Measurements from ENCODE around the gene LMX1A. TPM values are rescaled to one million over a fixed set of nuclear protein-coding genes. Genes with fewer than 3 reads are reported as not detected.
A peak's percentile ranks its signal among the peaks of the same experiment; 100 is the strongest.

LMX1A gene
- total RNA-seq (2021), result not detected in 2 replicates
- Bru-seq, nascent RNA, result percentile 4 among the genes with signal in this experiment
- percentile 1 among the genes with signal in this experiment for BruChase-seq, experiment 1, labeled RNA remaining after a 2-hour chase
- not detected for BruChase-seq, experiment 2, labeled RNA remaining after a 6-hour chase
- long read RNA-seq, result 0 reads

DNA sequence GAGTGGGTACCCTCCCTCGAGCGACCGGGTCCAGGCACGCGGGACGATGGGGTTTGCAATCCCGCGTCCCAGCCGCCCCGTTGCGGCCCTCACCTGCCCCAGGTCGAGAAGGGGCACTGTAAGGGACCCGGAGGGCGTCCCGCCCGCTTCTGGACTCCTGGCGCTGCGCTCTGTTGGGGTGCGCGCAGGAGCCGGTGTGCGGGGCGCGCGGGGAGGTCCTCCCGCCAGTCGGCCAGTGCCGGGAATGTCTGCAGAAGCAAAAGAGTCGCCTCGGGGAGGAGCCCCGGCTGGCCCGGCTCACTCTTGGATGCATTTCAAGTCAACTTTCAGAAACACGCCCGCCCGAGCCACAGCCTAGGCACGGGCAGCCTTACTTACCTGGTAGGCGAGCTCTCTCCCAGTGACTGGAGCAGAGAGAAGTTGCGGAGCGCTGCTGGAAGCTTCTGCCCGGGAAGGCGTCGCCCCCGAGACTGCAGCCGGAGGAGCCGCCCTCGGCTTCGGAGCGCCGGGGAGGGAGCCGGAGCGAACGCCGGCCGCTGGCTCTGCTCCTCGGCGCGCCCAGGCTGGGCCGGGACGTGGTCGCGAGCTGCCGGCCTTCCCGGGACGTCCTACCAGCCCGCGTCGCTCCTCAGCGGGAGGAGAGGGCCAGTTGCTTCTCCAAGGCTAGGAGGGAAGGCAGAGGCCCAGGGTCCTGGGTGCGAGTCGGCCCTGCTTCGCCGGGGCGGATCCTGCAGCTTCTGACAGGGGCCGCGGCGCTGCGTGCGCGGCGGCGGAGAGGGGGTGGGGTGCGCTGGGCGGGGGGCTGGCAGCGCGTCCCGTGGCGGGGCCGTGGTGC, at the start of gene LMX1A:
Gene LMX1A (minus strand): TSS at position 739 of the 835 bp plus-strand sequence. CDS start 1,156 bp downstream, outside the sequence.
- peak; percentile 93 for TF ChIP-seq EZH2 (IDR thresholded peaks at IDR 0.05; ENCODE audit: borderline replicate concordance, low read depth, low read length, poor library complexity, severe bottlenecking)
- no peak for TF ChIP-seq CTCF (conservative IDR thresholded peaks at IDR 0.05; ENCODE audit: low read depth, low read length)
- Histone ChIP-seq H3K4me1 (ENCODE audit: insufficient read depth, low read length, poor library complexity, severe bottlenecking) (peaks cover 3% of the 10 kb centered on the region), H3K36me3 (ENCODE audit: insufficient read depth, low read length, poor library complexity, severe bottlenecking) (no peaks in the 10 kb centered on the region), H3K9me3 (ENCODE audit: low read depth, low read length, poor library complexity, severe bottlenecking) (no peaks in the 10 kb centered on the region), H3K27me3 (replicated peaks; ENCODE audit: insufficient read depth, low read depth, low read length, poor library complexity) (peaks cover 80% of the 10 kb centered on the region), H3K27ac (ENCODE audit: low read depth, low read length, poor library complexity, severe bottlenecking) (no peak within 1 kb of the TSS), H3K4me3 (ENCODE audit: low read depth, low read length, poor library complexity, severe bottlenecking) (peak within 1 kb of the TSS; percentile 34)
- CTCF ChIA-PET, result no interaction called here
- POLR2A ChIA-PET (ENCODE audit: low non-redundant PET), result no interaction called here
- DNase-seq (ENCODE audit: low spot score), result peak; percentile 24
- intact Hi-C loops (cut with micrococcal nuclease; ENCODE audit: unreplicated experiment), result no loop called here
- no TSS peak for BruUV-seq (replicated peaks)

DNA sequence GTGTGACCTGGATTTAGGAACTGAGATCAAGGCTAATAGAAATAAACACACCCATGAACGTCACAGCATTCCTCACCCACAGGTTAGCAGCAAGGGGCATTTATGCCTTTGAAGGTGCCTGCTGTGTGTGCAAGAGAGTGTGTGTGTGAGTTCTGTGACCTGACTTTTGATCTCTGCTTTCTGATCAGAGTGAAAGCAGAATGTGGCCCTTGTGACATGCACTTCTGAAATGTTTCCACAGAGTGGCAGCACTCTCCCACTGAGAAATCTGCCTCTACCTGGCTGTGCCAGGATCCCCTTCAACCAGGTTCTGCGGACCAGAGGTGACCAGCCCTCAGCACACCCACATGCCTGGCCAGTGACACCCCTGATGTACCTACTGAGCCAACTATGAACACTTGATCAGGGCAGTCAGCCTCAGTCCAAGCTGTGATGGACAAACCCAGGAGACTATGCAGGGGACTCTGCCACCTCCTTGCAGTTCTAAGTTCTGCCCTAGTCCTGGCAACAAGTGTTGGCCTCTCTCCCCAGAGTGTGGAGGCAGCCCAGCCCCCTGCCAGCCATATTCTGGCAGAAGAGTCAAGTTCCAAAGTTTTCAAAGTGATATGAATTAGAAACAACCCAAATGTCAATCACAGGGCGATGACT, 47.4 kb upstream of the LMX1A start:
- DNase-seq (ENCODE audit: low spot score), result no peak
- CTCF ChIA-PET, result no interaction called here
- Histone ChIP-seq H3K4me3 (ENCODE audit: low read depth, low read length, poor library complexity, severe bottlenecking) (no peak overlapping the region), H3K27ac (ENCODE audit: low read depth, low read length, poor library complexity, severe bottlenecking) (no peak overlapping the region), H3K4me1 (ENCODE audit: insufficient read depth, low read length, poor library complexity, severe bottlenecking) (no peaks in the 10 kb centered on the region), H3K9me3 (ENCODE audit: low read depth, low read length, poor library complexity, severe bottlenecking) (no peaks in the 10 kb centered on the region), H3K27me3 (replicated peaks; ENCODE audit: insufficient read depth, low read depth, low read length, poor library complexity) (no peaks in the 10 kb centered on the region), H3K36me3 (ENCODE audit: insufficient read depth, low read length, poor library complexity, severe bottlenecking) (no peaks in the 10 kb centered on the region)
- TF ChIP-seq CTCF (conservative IDR thresholded peaks at IDR 0.05; ENCODE audit: low read depth, low read length), result peak; percentile 66
- TF ChIP-seq EZH2 (IDR thresholded peaks at IDR 0.05; ENCODE audit: borderline replicate concordance, low read depth, low read length, poor library complexity, severe bottlenecking), result no peak
- no TSS peak for BruUV-seq (replicated peaks)
- POLR2A ChIA-PET (ENCODE audit: low non-redundant PET), result no interaction called here
- intact Hi-C loops (cut with micrococcal nuclease; ENCODE audit: unreplicated experiment), result loop anchor here (2.0 kb wide), 1 partner anchor 189 kb away; no protein-coding TSS in a partner anchor

GRCh38 chr1:165402517-165403111, 46.1 kb upstream of the LMX1A start:
- no peaks in the 10 kb centered on the region for H3K9me3 ChIP-seq (ENCODE audit: low read depth, low read length, poor library complexity, severe bottlenecking)
- no peak overlapping the region for H3K4me3 ChIP-seq (ENCODE audit: low read depth, low read length, poor library complexity, severe bottlenecking)
- intact Hi-C loops (cut with micrococcal nuclease; ENCODE audit: unreplicated experiment), result no loop called here
- no peaks in the 10 kb centered on the region for H3K27me3 ChIP-seq (replicated peaks; ENCODE audit: insufficient read depth, low read depth, low read length, poor library complexity)
- POLR2A ChIA-PET (ENCODE audit: low non-redundant PET), result no interaction called here
- H3K4me1 ChIP-seq (ENCODE audit: insufficient read depth, low read length, poor library complexity, severe bottlenecking), result no peaks in the 10 kb centered on the region
- DNase-seq (ENCODE audit: low spot score), result no peak
- TF ChIP-seq CTCF (conservative IDR thresholded peaks at IDR 0.05; ENCODE audit: low read depth, low read length) (no peak), EZH2 (IDR thresholded peaks at IDR 0.05; ENCODE audit: borderline replicate concordance, low read depth, low read length, poor library complexity, severe bottlenecking) (no peak)
- no TSS peak for BruUV-seq (replicated peaks)
- CTCF ChIA-PET, result interaction anchor here (1.0 kb wide), 2 partner anchors 185 to 188 kb away, joined by 3 to 5 read pairs; no protein-coding TSS in a partner anchor
- H3K36me3 ChIP-seq (ENCODE audit: insufficient read depth, low read length, poor library complexity, severe bottlenecking), result no peaks in the 10 kb centered on the region
- H3K27ac ChIP-seq (ENCODE audit: low read depth, low read length, poor library complexity, severe bottlenecking), result no peak overlapping the region
